Measurements from ENCODE around the gene MRPL52.

- TF ChIP-seq POLR2AphosphoS5 (IDR thresholded peaks at IDR 0.05; ENCODE audit: low read length) (no peak), CTCF (IDR thresholded peaks at IDR 0.05 in 2 of 3, conservative IDR thresholded peaks at IDR 0.05 in 1 of 3; ENCODE audit: control insufficient read depth in 2 of 3, extremely low read depth in 1 of 3, insufficient read depth in 1 of 3, low read depth in 3 of 3, low read length in 3 of 3) (no peak)
Measured at GRCh38 chr14:22781301-22781991, 48.2 kb upstream of the MRPL52 start.
